Cardiac atrium fibroblast (primary cell): Measurements from ENCODE around the gene GLT6D1. TPM values are rescaled to one million over a fixed set of nuclear protein-coding genes. Genes with fewer than 3 reads are reported as not detected.

Experiments
- total RNA-seq: library from RNA; depleted of rRNA; stranded (reverse); fragments of >200 nt; gene quantifications from 2 replicates; pipeline ENCODE4 v1.2.3, GENCODE V29; 2015

Gene GLT6D1, protein sequence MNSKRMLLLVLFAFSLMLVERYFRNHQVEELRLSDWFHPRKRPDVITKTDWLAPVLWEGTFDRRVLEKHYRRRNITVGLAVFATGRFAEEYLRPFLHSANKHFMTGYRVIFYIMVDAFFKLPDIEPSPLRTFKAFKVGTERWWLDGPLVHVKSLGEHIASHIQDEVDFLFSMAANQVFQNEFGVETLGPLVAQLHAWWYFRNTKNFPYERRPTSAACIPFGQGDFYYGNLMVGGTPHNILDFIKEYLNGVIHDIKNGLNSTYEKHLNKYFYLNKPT
- total RNA-seq, result not detected in 2 replicates

DNA sequence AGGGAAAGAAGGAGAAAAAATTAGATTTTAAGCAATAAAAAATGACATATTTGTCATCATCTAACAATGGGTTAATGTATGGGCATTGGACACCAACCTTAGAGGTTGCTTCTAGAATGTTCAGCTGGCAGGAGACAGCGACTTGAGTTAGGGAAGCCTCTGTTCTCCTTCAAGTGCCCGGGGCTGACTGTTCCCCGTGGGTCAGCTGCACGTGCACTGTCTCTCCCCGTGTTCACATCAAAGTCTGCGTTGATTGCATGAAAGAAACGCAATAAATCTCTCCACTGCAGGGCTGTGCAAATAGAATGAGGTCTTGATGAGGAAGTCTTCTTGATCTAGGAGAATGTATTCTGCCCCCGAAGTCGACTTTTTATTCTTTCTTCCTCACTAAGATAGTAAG is at the start of gene GLT6D1:
GLT6D1 (minus strand) TSS at position 345 of the 400 bp plus-strand sequence. CDS start 353 bp downstream, outside the sequence.

DNA sequence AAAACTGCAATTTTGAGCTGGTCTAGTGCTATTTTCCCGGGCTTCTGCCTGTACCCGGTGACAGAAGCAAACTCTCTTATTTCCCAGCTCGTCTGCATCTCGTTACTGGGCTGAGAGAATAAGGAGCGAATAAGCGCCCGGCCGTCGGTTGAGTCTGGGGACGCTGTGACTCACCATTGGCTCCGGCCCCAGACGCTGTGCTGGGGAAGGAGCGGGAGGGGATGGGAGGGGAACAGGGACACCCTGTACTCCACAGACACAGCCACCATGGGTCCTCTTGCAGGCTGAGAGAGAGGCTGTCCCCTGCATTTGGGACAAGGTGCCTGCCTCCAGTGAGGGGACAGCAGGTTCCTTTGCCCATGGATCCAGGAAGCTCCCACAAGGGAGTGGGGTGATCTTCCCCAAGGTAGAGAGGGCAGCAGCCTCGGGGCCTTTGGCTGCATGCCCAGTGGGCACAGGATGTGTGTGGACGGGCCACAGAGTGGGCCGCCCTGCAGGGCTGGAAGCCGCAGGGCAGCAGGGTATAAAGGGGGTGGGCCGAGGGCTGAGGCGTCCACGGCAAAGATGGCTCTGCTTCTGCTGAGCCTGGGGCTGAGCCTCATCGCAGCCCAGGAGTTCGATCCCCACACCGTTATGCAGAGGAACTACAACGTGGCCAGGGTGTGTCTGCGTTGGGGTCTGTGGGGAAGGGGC is 23.6 kb upstream of the GLT6D1 start, which contains the start of gene LCN9:
LCN9 (plus strand) TSS at position 552 of the 693 bp plus-strand sequence; CDS start at position 565, 13 bp downstream.

Other genes starting within 250 kb of the GLT6D1 start
- gene PPP1R26, start 159.8 kb downstream of the GLT6D1 start, total RNA-seq, result 5.6 and 7.6 TPM in 2 replicates
- 51.4 and 62.5 TPM in 2 replicates for gene MRPS2, start 138.9 kb downstream of the GLT6D1 start, total RNA-seq
- not detected in 2 replicates for gene LCN1, start 118.1 kb downstream of the GLT6D1 start, total RNA-seq
- not detected in 2 replicates for gene OBP2A, start 93.4 kb downstream of the GLT6D1 start, total RNA-seq
- gene PAEP, start 77.8 kb downstream of the GLT6D1 start, total RNA-seq, result not detected in 2 replicates
- gene LCN9, start 23.8 kb upstream of the GLT6D1 start, total RNA-seq, result not detected in 2 replicates
- not detected in 2 replicates for gene SOHLH1, start 59.9 kb upstream of the GLT6D1 start, total RNA-seq
- gene KCNT1, start 62.6 kb upstream of the GLT6D1 start, total RNA-seq, result not detected in 2 replicates